ENCODE measurements around the gene MDFI.

DNA sequence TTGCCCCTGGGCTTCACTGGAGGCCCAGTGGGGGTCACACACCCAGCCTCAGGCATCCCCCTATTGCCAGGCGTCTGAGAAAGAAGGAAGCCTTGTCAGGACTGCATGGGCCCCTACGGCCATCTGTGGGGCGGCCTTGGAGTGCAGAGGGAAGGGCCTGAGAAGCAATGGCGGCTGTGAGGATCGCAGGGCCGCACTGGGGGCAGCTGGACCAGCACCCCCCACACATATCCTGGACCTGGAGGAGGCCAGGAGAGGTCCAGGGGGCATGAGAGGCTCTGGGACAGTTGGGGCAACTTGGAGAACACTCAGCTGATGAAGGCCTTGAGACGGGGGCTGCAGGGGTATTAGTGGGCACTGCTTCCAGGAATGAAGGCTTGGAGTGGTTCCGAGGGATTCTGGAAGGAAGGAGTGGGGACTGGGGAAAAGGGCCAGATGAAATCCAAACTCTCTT is 16.5 kb downstream of the MDFI start:
- TF ChIP-seq, protein P1, sequence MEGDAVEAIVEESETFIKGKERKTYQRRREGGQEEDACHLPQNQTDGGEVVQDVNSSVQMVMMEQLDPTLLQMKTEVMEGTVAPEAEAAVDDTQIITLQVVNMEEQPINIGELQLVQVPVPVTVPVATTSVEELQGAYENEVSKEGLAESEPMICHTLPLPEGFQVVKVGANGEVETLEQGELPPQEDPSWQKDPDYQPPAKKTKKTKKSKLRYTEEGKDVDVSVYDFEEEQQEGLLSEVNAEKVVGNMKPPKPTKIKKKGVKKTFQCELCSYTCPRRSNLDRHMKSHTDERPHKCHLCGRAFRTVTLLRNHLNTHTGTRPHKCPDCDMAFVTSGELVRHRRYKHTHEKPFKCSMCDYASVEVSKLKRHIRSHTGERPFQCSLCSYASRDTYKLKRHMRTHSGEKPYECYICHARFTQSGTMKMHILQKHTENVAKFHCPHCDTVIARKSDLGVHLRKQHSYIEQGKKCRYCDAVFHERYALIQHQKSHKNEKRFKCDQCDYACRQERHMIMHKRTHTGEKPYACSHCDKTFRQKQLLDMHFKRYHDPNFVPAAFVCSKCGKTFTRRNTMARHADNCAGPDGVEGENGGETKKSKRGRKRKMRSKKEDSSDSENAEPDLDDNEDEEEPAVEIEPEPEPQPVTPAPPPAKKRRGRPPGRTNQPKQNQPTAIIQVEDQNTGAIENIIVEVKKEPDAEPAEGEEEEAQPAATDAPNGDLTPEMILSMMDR (IDR thresholded peaks at IDR 0.05; ENCODE audit: insufficient read depth, low read length): no peak
- no peak for TF ChIP-seq POLR2AphosphoS5 (IDR thresholded peaks at IDR 0.05; ENCODE audit: low read depth)

Data from HL-60 (cell line).